Fibroblast of lung (primary cell): ENCODE results near the gene IGF2BP2. TPM values are rescaled to one million over a fixed set of nuclear protein-coding genes. Genes with fewer than 3 reads are reported as not detected.

Experiments
- DNase-seq, 2 donors: peaks; one replicate each; pipeline versions ENCODE4 v3.0.0 to v3.0.0-alpha.2; 2010; ENCODE audit warnings: low read depth in 2 of 2
- H2AFZ ChIP-seq: 2 replicates; pipeline ENCODE4 v1.5.1; 2012; ENCODE audit warnings: low read length, control low read depth, inconsistent platforms
- H3K27ac ChIP-seq: 2 replicates; pipeline ENCODE4 v1.5.1; 2011; ENCODE audit warnings: low read length, control low read depth; ENCODE audit not compliant: insufficient read depth
- H3K27me3 ChIP-seq: 2 replicates; pipeline ENCODE4 v1.5.1; 2011; ENCODE audit warnings: mild to moderate bottlenecking, low read length; ENCODE audit not compliant: control insufficient read depth, insufficient read depth
- H3K36me3 ChIP-seq: 2 replicates; pipeline ENCODE4 v1.5.1; 2011; ENCODE audit warnings: low read length; ENCODE audit not compliant: control insufficient read depth, insufficient read depth
- H3K4me1 ChIP-seq: 2 replicates; pipeline ENCODE4 v1.5.1; 2011; ENCODE audit warnings: low read length; ENCODE audit not compliant: control insufficient read depth, insufficient read depth; ENCODE audit errors: extremely low read depth
- H3K4me2 ChIP-seq: 2 replicates; pipeline ENCODE4 v1.5.1; 2011; ENCODE audit warnings: low read length, control low read depth; ENCODE audit not compliant: insufficient read depth; ENCODE audit errors: extremely low read depth
- H3K4me3 ChIP-seq, 4 experiments: fragments of 200-600 bp in 1 of 4; sonication (generic) in 1 of 4; replicated peaks in 1 of 4; 2 replicates each; pipeline ENCODE4 v1.5.1; 2011 to 2016; ENCODE audit warnings: low read length in 4 of 4, low read depth in 3 of 4, mild to moderate bottlenecking in 3 of 4, control low read depth in 2 of 4, inconsistent platforms in 1 of 4, mixed read lengths in 1 of 4; ENCODE audit not compliant: insufficient read depth in 1 of 4; ENCODE audit errors: control extremely low read depth in 1 of 4
- H3K79me2 ChIP-seq: 2 replicates; pipeline ENCODE4 v1.5.1; 2012; ENCODE audit warnings: mild to moderate bottlenecking, low read length, inconsistent platforms; ENCODE audit not compliant: control insufficient read depth, insufficient read depth
- H3K9ac ChIP-seq: 2 replicates; pipeline ENCODE4 v1.5.1; 2011; ENCODE audit warnings: mild to moderate bottlenecking, low read length, control low read depth; ENCODE audit not compliant: insufficient read depth
- H3K9me3 ChIP-seq: 2 replicates; pipeline ENCODE4 v1.5.1; 2012; ENCODE audit warnings: low read depth, low read length; ENCODE audit not compliant: control insufficient read depth, insufficient read depth
- H4K20me1 ChIP-seq: 2 replicates; pipeline ENCODE4 v1.5.1; 2011; ENCODE audit warnings: low read length; ENCODE audit not compliant: control insufficient read depth, insufficient read depth; ENCODE audit errors: extremely low read depth
- CTCF ChIP-seq, 2 donors: IDR thresholded peaks in 1 of 2; conservative IDR thresholded peaks in 1 of 2; 1 replicate in 1 of 2; 2 replicates in 1 of 2; pipeline ENCODE4 v1.5.1; 2011 to 2012; ENCODE audit warnings: low read length in 2 of 2, control low read depth in 1 of 2, inconsistent platforms in 1 of 2, low read depth in 1 of 2, mild to moderate bottlenecking in 1 of 2
- EZH2 ChIP-seq: IDR thresholded peaks from 2 replicates; pipeline ENCODE4 v1.5.1; 2012; ENCODE audit warnings: low read length, control low read depth, mild to moderate bottlenecking; ENCODE audit errors: missing control alignments
- polyA plus RNA-seq, 2 donors: library from polyadenylated mRNA; depleted of rRNA in 1 of 2; stranded (reverse) in 1 of 2; unstranded in 1 of 2; fragments of >200 nt; gene quantifications; 2 replicates each; pipeline ENCODE4 v1.2.1, GENCODE V29; 2011 to 2012; ENCODE audit warnings: missing spikeins in 1 of 2
- total RNA-seq: library from RNA; depleted of rRNA; stranded (reverse); fragments of >200 nt; gene quantifications from 2 replicates; pipeline ENCODE4 v1.2.1, GENCODE V29; 2014

The IGF2BP2 gene
- total and polyA plus RNA-seq, 2 donors (not counting 1 experiment from before 2014, with no cell fraction given): 5.5 to 46.1 TPM

DNA sequence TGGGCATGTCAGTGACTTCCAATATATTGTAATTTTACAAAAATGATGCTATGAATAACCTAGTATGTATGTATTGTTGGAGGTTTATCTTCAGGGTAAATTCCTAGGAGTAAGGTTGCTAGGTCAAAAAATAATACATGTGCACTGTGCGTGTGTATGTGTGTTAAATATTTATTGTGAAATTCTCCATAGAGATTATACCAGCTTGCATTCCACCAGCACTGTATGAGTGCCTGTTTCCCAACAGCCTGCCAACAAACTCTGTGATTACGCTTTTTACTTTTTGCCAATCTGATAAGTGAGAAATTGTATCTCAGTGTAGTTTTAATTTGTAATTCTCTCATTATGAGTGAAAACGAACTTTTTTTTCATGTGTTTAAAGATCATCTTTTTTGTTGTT is 12.6 kb upstream of the IGF2BP2 start:
- H3K36me3 ChIP-seq: no peaks in the 10 kb centered on the region
- no peak overlapping the region for H3K9ac ChIP-seq
- no peaks in the 10 kb centered on the region for H4K20me1 ChIP-seq
- no peaks in the 10 kb centered on the region for H3K9me3 ChIP-seq
- no peak overlapping the region for H3K4me2 ChIP-seq
- H3K4me3 ChIP-seq: no peak overlapping the region
- no peak overlapping the region for H2AFZ ChIP-seq
- no peak overlapping the region for H3K27ac ChIP-seq
- H3K4me1 ChIP-seq: no peaks in the 10 kb centered on the region
- H3K27me3 ChIP-seq: no peaks in the 10 kb centered on the region
- no peak for TF ChIP-seq EZH2
- no peak for TF ChIP-seq CTCF (conservative IDR thresholded peaks at IDR 0.05 in 1 of 2, IDR thresholded peaks at IDR 0.05 in 1 of 2; ENCODE audit: low read depth in 1 of 2, low read length in 2 of 2)
- peak in 1 of 2 donors; percentile 36 for DNase-seq
- no peaks in the 10 kb centered on the region for H3K79me2 ChIP-seq

- Histone ChIP-seq H3K9me3 (no peaks in the 10 kb centered on the region), H3K9ac (no peak overlapping the region), H3K4me3 (no peak overlapping the region), H3K4me1 (no peaks in the 10 kb centered on the region), H4K20me1 (no peaks in the 10 kb centered on the region), H3K36me3 (no peaks in the 10 kb centered on the region), H3K27ac (no peak overlapping the region), H2AFZ (no peak overlapping the region), H3K4me2 (no peak overlapping the region), H3K27me3 (no peaks in the 10 kb centered on the region), H3K79me2 (no peaks in the 10 kb centered on the region)
- no peak for DNase-seq
- TF ChIP-seq EZH2: no peak
- no peak for TF ChIP-seq CTCF (conservative IDR thresholded peaks at IDR 0.05 in 1 of 2, IDR thresholded peaks at IDR 0.05 in 1 of 2; ENCODE audit: low read depth in 1 of 2, low read length in 2 of 2)
These were observed 7.1 kb upstream of the IGF2BP2 start for GRCh38 chr3:185831990-185832389.

DNA sequence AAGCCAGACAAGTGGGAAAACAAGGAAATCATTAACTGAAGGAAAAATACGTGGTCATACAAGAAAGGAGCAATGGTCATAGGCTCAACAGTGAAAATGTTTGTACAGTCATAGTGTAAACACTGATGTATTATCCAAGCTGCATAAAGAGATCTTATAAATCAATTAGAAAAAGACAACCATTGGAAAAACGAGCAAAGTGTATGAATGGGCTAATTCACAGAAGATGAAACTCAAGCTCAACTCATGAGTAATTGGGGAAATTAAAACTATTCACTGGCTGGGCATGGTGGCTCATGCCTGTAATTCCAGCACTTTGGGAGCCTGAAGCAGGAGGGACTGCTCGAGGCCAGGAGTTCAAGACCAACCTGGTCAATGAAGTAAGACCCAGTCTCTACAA is 6.4 kb upstream of the IGF2BP2 start:
- no peak for TF ChIP-seq CTCF (conservative IDR thresholded peaks at IDR 0.05 in 1 of 2, IDR thresholded peaks at IDR 0.05 in 1 of 2; ENCODE audit: low read depth in 1 of 2, low read length in 2 of 2)
- TF ChIP-seq EZH2: no peak
- no peak for DNase-seq
- H3K9me3 ChIP-seq: no peaks in the 10 kb centered on the region

More for the DNA sequence above, 6.4 kb upstream of the IGF2BP2 start:
- Histone ChIP-seq H3K27me3 (no peaks in the 10 kb centered on the region), H3K36me3 (no peaks in the 10 kb centered on the region), H2AFZ (no peak overlapping the region), H3K4me1 (no peaks in the 10 kb centered on the region), H3K4me3 (no peak overlapping the region), H4K20me1 (no peaks in the 10 kb centered on the region), H3K79me2 (peaks cover 6% of the 10 kb centered on the region), H3K4me2 (no peak overlapping the region), H3K9ac (no peak overlapping the region), H3K27ac (no peak overlapping the region)
